ENCODE results near the gene WDR5B.

WDR5B gene

DNA sequence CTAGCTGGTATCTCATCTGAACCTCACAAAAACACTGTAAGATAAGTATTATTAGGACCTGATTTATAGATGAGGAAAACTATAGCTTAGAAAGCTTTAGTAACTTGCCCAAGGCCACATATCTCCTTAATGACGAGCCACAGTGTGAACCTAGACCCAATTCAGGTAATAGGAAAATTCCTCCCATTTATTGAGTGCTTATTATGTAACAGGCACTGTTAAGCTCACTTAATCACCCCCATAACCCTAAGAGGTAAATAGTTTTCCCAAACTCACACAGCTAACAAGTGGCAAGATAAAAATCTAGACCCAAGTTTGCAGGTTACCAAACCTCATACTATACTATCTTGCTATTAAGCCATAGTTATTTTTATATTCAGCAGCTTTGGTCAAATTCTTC lies 7.9 kb downstream of the WDR5B start:
- Histone ChIP-seq H3K27ac (ENCODE audit: low read depth, low read length) (no peak overlapping the region), H4K5ac (ENCODE audit: low read length) (no peak overlapping the region), H3K36me3 (ENCODE audit: control insufficient read depth, insufficient read depth, low read length) (no peaks in the 10 kb centered on the region), H3K9ac (ENCODE audit: low read length) (no peak overlapping the region), H3K18ac (ENCODE audit: low read length) (no peak overlapping the region), H3K4me1 (ENCODE audit: control insufficient read depth, low read depth, low read length) (no peaks in the 10 kb centered on the region), H3K4ac (ENCODE audit: low read depth, low read length) (no peak overlapping the region), H2BK120ac (ENCODE audit: low read depth, low read length) (no peak overlapping the region), H4K8ac (ENCODE audit: low read depth, low read length) (no peak overlapping the region), H2AK5ac (ENCODE audit: low read length) (no peak overlapping the region), H3K56ac (ENCODE audit: low read length) (no peak overlapping the region), H3K4me3 (ENCODE audit: low read length) (no peak overlapping the region), H3K4me2 (ENCODE audit: low read length) (no peak overlapping the region), H2BK15ac (replicated peaks; ENCODE audit: low read depth) (no peak overlapping the region), H3K79me1 (ENCODE audit: low read length) (no peaks in the 10 kb centered on the region), H3K23ac (ENCODE audit: low read length) (no peak overlapping the region), H3K79me2 (ENCODE audit: control insufficient read depth, insufficient read depth, low read length) (no peaks in the 10 kb centered on the region), H3K27me3 (ENCODE audit: insufficient read depth, low read length, poor library complexity) (no peaks in the 10 kb centered on the region), H2BK5ac (ENCODE audit: low read length) (no peak overlapping the region)
- WGBS (ENCODE audit: extremely low coverage, insufficient coverage, low lambda C conversion rate): no CpG with 5 or more reads among the region's 1 CpG
- DNase-seq: no peak

DNA sequence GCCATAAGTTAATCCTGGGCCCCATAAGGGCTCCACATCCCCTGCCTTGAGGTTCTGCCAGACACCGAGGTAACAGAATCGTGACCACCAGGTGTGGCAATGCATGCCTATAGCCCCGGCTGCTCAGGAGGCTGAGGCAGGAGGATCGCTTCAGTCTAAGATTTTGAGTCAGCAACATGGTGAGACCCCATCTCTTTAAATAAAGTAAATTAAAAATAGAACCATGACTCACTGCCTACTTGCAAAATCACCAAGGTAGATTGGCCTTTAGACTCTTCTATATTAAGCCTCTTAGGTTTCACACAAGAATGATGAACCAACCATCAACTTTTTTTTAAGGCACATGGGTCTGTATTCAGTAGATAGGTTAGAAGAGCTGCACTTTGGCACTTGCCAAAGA lies 9.7 kb downstream of the WDR5B start:
- no peaks in the 10 kb centered on the region for H3K36me3 ChIP-seq (ENCODE audit: control insufficient read depth, insufficient read depth, low read length)
- no peak overlapping the region for H4K8ac ChIP-seq (ENCODE audit: low read depth, low read length)
- H3K23ac ChIP-seq (ENCODE audit: low read length): no peak overlapping the region
- no peak overlapping the region for H4K5ac ChIP-seq (ENCODE audit: low read length)
- H3K4ac ChIP-seq (ENCODE audit: low read depth, low read length): no peak overlapping the region
- H3K79me1 ChIP-seq (ENCODE audit: low read length): no peaks in the 10 kb centered on the region
- H3K27ac ChIP-seq (ENCODE audit: low read depth, low read length): no peak overlapping the region
- no peak for DNase-seq
- H3K4me2 ChIP-seq (ENCODE audit: low read length): no peak overlapping the region
- H3K56ac ChIP-seq (ENCODE audit: low read length): no peak overlapping the region
- no peak overlapping the region for H2BK120ac ChIP-seq (ENCODE audit: low read depth, low read length)
- WGBS (ENCODE audit: extremely low coverage, insufficient coverage, low lambda C conversion rate): no CpG with 5 or more reads among the region's 4 CpGs
- H3K18ac ChIP-seq (ENCODE audit: low read length): no peak overlapping the region
- H3K4me1 ChIP-seq (ENCODE audit: control insufficient read depth, low read depth, low read length): no peaks in the 10 kb centered on the region
- no peak overlapping the region for H3K9ac ChIP-seq (ENCODE audit: low read length)
- no peak overlapping the region for H2BK5ac ChIP-seq (ENCODE audit: low read length)
- no peak overlapping the region for H3K4me3 ChIP-seq (ENCODE audit: low read length)
- H3K79me2 ChIP-seq (ENCODE audit: control insufficient read depth, insufficient read depth, low read length): no peaks in the 10 kb centered on the region
- H2AK5ac ChIP-seq (ENCODE audit: low read length): no peak overlapping the region
- H2BK15ac ChIP-seq (replicated peaks; ENCODE audit: low read depth): no peak overlapping the region
- no peaks in the 10 kb centered on the region for H3K27me3 ChIP-seq (ENCODE audit: insufficient read depth, low read length, poor library complexity)

DNA sequence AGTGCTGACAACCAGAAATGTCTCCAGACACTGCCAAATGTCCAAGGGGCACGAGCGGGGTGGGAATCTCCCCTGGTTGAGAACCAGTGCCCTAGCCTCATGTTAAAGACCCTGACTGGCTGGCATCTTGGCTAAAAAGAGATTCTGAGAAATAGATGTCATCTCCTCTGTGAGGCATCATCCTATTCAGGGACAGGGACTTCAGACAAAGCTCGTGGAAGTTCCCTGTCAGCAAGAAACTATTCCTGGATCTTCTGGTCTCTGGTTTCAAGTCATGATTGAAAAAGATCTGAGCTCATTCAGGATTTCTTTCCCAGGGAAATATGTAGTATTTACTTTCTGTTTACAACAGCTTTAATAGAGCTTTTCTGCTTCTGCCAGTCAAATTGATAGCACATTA lies 10.8 kb downstream of the WDR5B start:
- Histone ChIP-seq H2BK120ac (ENCODE audit: low read depth, low read length) (no peak overlapping the region), H3K79me2 (ENCODE audit: control insufficient read depth, insufficient read depth, low read length) (no peaks in the 10 kb centered on the region), H2AK5ac (ENCODE audit: low read length) (no peak overlapping the region), H3K79me1 (ENCODE audit: low read length) (no peaks in the 10 kb centered on the region), H3K27ac (ENCODE audit: low read depth, low read length) (no peak overlapping the region), H4K5ac (ENCODE audit: low read length) (no peak overlapping the region), H3K36me3 (ENCODE audit: control insufficient read depth, insufficient read depth, low read length) (no peaks in the 10 kb centered on the region), H3K18ac (ENCODE audit: low read length) (no peak overlapping the region), H4K8ac (ENCODE audit: low read depth, low read length) (no peak overlapping the region), H3K9ac (ENCODE audit: low read length) (no peak overlapping the region), H3K4ac (ENCODE audit: low read depth, low read length) (no peak overlapping the region), H3K4me3 (ENCODE audit: low read length) (no peak overlapping the region), H3K4me2 (ENCODE audit: low read length) (no peak overlapping the region), H3K23ac (ENCODE audit: low read length) (no peak overlapping the region), H3K27me3 (ENCODE audit: insufficient read depth, low read length, poor library complexity) (no peaks in the 10 kb centered on the region), H2BK5ac (ENCODE audit: low read length) (no peak overlapping the region), H3K4me1 (ENCODE audit: control insufficient read depth, low read depth, low read length) (no peaks in the 10 kb centered on the region), H3K56ac (ENCODE audit: low read length) (no peak overlapping the region), H2BK15ac (replicated peaks; ENCODE audit: low read depth) (no peak overlapping the region)
- DNase-seq: no peak
- no CpG with 5 or more reads among the region's 3 CpGs for WGBS (ENCODE audit: extremely low coverage, insufficient coverage, low lambda C conversion rate)

DNA sequence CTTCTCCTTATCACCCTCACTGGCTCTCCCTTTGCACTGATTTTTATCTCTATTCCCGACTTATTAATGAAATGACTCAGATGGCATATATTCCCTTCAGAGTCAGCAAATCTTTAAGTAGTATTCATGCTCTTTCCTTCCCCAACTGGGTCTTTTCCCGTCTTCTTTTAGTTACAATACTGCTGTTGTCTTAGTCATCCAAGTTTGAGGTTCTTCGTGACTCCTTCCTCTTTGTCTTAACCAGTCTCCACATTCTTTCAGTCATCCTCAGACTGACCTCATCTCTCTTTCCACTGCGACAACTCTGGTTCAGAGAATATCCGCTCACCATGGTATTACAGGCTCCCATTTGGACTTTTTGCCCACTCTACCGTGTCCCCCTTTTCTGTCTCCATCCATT lies 12.4 kb downstream of the WDR5B start:
- no peak overlapping the region for H4K8ac ChIP-seq (ENCODE audit: low read depth, low read length)
- no peak overlapping the region for H2AK5ac ChIP-seq (ENCODE audit: low read length)

DNA sequence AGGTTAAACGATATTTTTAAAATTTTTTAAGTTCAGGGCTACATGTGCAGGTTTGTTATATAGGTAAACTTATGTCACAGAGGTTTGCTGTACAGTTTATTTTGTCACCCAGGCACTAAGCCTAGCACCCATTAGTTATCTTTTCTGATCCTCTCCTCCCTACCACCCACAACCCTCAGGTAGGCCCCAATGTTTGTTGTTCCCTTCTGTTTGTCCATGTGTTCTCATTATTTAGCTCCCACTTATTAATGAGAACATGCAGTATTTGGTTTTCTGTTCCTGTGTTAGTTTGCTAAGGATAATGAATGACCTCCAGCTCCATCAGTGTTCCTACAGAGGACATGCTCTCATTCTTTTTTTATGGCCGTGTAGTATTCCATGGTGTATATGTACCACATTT lies 16.9 kb downstream of the WDR5B start:
- H2AK5ac ChIP-seq (ENCODE audit: low read length): no peak overlapping the region
- no peak overlapping the region for H3K56ac ChIP-seq (ENCODE audit: low read length)
- no peak overlapping the region for H4K8ac ChIP-seq (ENCODE audit: low read depth, low read length)
- H3K27ac ChIP-seq (ENCODE audit: low read depth, low read length): no peak overlapping the region
- H3K79me2 ChIP-seq (ENCODE audit: control insufficient read depth, insufficient read depth, low read length): no peaks in the 10 kb centered on the region
- no peaks in the 10 kb centered on the region for H3K36me3 ChIP-seq (ENCODE audit: control insufficient read depth, insufficient read depth, low read length)
- WGBS (ENCODE audit: extremely low coverage, insufficient coverage, low lambda C conversion rate): 100% methylated on average over 1 of the region's 2 CpGs
- no peak overlapping the region for H3K4me3 ChIP-seq (ENCODE audit: low read length)
- no peaks in the 10 kb centered on the region for H3K4me1 ChIP-seq (ENCODE audit: control insufficient read depth, low read depth, low read length)
- H3K23ac ChIP-seq (ENCODE audit: low read length): no peak overlapping the region
- H2BK15ac ChIP-seq (replicated peaks; ENCODE audit: low read depth): no peak overlapping the region
- DNase-seq: no peak
- no peak overlapping the region for H3K9ac ChIP-seq (ENCODE audit: low read length)
- H3K18ac ChIP-seq (ENCODE audit: low read length): no peak overlapping the region
- no peak overlapping the region for H3K4me2 ChIP-seq (ENCODE audit: low read length)
- H3K79me1 ChIP-seq (ENCODE audit: low read length): no peaks in the 10 kb centered on the region
- no peak overlapping the region for H2BK120ac ChIP-seq (ENCODE audit: low read depth, low read length)
- no peak overlapping the region for H3K4ac ChIP-seq (ENCODE audit: low read depth, low read length)
- H4K5ac ChIP-seq (ENCODE audit: low read length): no peak overlapping the region
- no peaks in the 10 kb centered on the region for H3K27me3 ChIP-seq (ENCODE audit: insufficient read depth, low read length, poor library complexity)
- no peak overlapping the region for H2BK5ac ChIP-seq (ENCODE audit: low read length)

More for the DNA sequence above, 12.4 kb downstream of the WDR5B start:
- no peaks in the 10 kb centered on the region for H3K36me3 ChIP-seq (ENCODE audit: control insufficient read depth, insufficient read depth, low read length)
- H3K4me3 ChIP-seq (ENCODE audit: low read length): no peak overlapping the region
- no peaks in the 10 kb centered on the region for H3K79me2 ChIP-seq (ENCODE audit: control insufficient read depth, insufficient read depth, low read length)
- no peak overlapping the region for H3K27ac ChIP-seq (ENCODE audit: low read depth, low read length)
- no peak overlapping the region for H2BK5ac ChIP-seq (ENCODE audit: low read length)
- H3K9ac ChIP-seq (ENCODE audit: low read length): no peak overlapping the region
- no peak overlapping the region for H3K18ac ChIP-seq (ENCODE audit: low read length)
- no peaks in the 10 kb centered on the region for H3K27me3 ChIP-seq (ENCODE audit: insufficient read depth, low read length, poor library complexity)
- no peak overlapping the region for H2BK15ac ChIP-seq (replicated peaks; ENCODE audit: low read depth)
- no peaks in the 10 kb centered on the region for H3K79me1 ChIP-seq (ENCODE audit: low read length)
- H3K4ac ChIP-seq (ENCODE audit: low read depth, low read length): no peak overlapping the region
- H4K5ac ChIP-seq (ENCODE audit: low read length): no peak overlapping the region
- H3K4me1 ChIP-seq (ENCODE audit: control insufficient read depth, low read depth, low read length): no peaks in the 10 kb centered on the region
- DNase-seq: no peak
- no peak overlapping the region for H3K4me2 ChIP-seq (ENCODE audit: low read length)
- no peak overlapping the region for H3K56ac ChIP-seq (ENCODE audit: low read length)
- no peak overlapping the region for H2BK120ac ChIP-seq (ENCODE audit: low read depth, low read length)
- WGBS (ENCODE audit: extremely low coverage, insufficient coverage, low lambda C conversion rate): no CpG with 5 or more reads among the region's 6 CpGs
- H3K23ac ChIP-seq (ENCODE audit: low read length): no peak overlapping the region

DNA sequence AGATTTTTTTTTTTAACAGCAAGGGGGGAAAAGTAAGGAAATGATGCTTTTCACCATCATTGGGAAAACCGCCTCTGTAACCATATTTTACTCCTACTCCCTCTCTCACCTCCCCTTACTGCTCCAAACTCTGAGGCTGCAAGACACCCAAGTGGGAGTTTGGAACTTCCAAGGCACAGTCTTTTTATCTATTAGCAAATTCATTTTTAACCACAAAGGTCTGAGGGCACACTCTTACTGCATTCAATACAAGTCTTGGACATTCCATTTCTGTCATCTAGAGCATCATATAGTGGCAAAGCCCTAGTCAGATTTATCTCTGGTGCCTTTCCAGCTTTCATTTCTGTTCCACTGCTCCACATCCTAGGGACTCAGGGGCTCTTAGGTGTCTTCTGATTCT lies 18.7 kb downstream of the WDR5B start:
- H3K79me2 ChIP-seq (ENCODE audit: control insufficient read depth, insufficient read depth, low read length): no peaks in the 10 kb centered on the region
- no peaks in the 10 kb centered on the region for H3K4me1 ChIP-seq (ENCODE audit: control insufficient read depth, low read depth, low read length)
- H2BK5ac ChIP-seq (ENCODE audit: low read length): no peak overlapping the region
- WGBS (ENCODE audit: extremely low coverage, insufficient coverage, low lambda C conversion rate): no CpG with 5 or more reads among the region's 1 CpG
- no peak overlapping the region for H4K5ac ChIP-seq (ENCODE audit: low read length)
- no peak overlapping the region for H3K18ac ChIP-seq (ENCODE audit: low read length)
- no peak overlapping the region for H3K27ac ChIP-seq (ENCODE audit: low read depth, low read length)
- no peak overlapping the region for H3K4ac ChIP-seq (ENCODE audit: low read depth, low read length)
- H3K36me3 ChIP-seq (ENCODE audit: control insufficient read depth, insufficient read depth, low read length): no peaks in the 10 kb centered on the region
- H3K27me3 ChIP-seq (ENCODE audit: insufficient read depth, low read length, poor library complexity): no peaks in the 10 kb centered on the region
- DNase-seq: no peak
- H3K79me1 ChIP-seq (ENCODE audit: low read length): no peaks in the 10 kb centered on the region
- H2BK15ac ChIP-seq (replicated peaks; ENCODE audit: low read depth): no peak overlapping the region
- no peak overlapping the region for H3K4me3 ChIP-seq (ENCODE audit: low read length)
- no peak overlapping the region for H3K23ac ChIP-seq (ENCODE audit: low read length)
- no peak overlapping the region for H2AK5ac ChIP-seq (ENCODE audit: low read length)
- no peak overlapping the region for H2BK120ac ChIP-seq (ENCODE audit: low read depth, low read length)
- no peak overlapping the region for H3K4me2 ChIP-seq (ENCODE audit: low read length)
- H3K9ac ChIP-seq (ENCODE audit: low read length): no peak overlapping the region
- no peak overlapping the region for H3K56ac ChIP-seq (ENCODE audit: low read length)
- no peak overlapping the region for H4K8ac ChIP-seq (ENCODE audit: low read depth, low read length)
